Karpas-422 (cell line): ENCODE data around the gene ALDH2. TPM values are rescaled to one million over a fixed set of nuclear protein-coding genes. Genes with fewer than 3 reads are reported as not detected.
"Not testable (repeated sequence)": the region's sequence is repeated elsewhere in the genome, so short reads cannot be mapped to it uniquely, and the experiment has no call there.

Experiments
- DNase-seq: peaks from one replicate; pipeline ENCODE4 v3.0.0-alpha.2; 2015
- H2AFZ ChIP-seq: fragments of 200-600 bp; sonication (generic); 2 replicates; pipeline ENCODE4 v1.6.1; 2014; ENCODE audit warnings: antibody characterized with exemption, low read length, mixed read lengths
- H3K27ac ChIP-seq: fragments of 200-600 bp; sonication (generic); 2 replicates; pipeline ENCODE4 v1.5.1; 2014; ENCODE audit warnings: mild to moderate bottlenecking, low read length, moderate library complexity
- H3K27me3 ChIP-seq: fragments of 200-600 bp; sonication (generic); 2 replicates; pipeline ENCODE4 v1.6.1; 2014; ENCODE audit warnings: low read length, mixed read lengths
- H3K36me3 ChIP-seq: fragments of 200-600 bp; sonication (generic); 2 replicates; pipeline ENCODE4 v1.6.1; 2014; ENCODE audit warnings: low read length, mixed read lengths; ENCODE audit not compliant: insufficient read depth
- H3K4me1 ChIP-seq: fragments of 200-600 bp; sonication (generic); 2 replicates; pipeline ENCODE4 v1.6.1; 2014; ENCODE audit warnings: mild to moderate bottlenecking, low read length, mixed read lengths
- H3K4me2 ChIP-seq: fragments of 200-600 bp; sonication (generic); 2 replicates; pipeline ENCODE4 v1.6.1; 2014; ENCODE audit warnings: low read length, low read depth, mild to moderate bottlenecking; ENCODE audit not compliant: poor library complexity, severe bottlenecking
- H3K4me3 ChIP-seq: fragments of 200-600 bp; sonication (generic); 2 replicates; pipeline ENCODE4 v1.5.1; 2014; ENCODE audit warnings: mild to moderate bottlenecking, antibody characterized with exemption, low read length, mixed read lengths
- H3K79me2 ChIP-seq: fragments of 200-600 bp; sonication (generic); 2 replicates; pipeline ENCODE4 v1.6.1; 2014; ENCODE audit warnings: mild to moderate bottlenecking, low read length, mixed read lengths
- H3K9ac ChIP-seq: fragments of 200-600 bp; sonication (generic); 2 replicates; pipeline ENCODE4 v1.6.0; 2014; ENCODE audit warnings: low read length
- H3K9me2 ChIP-seq: fragments of 200-600 bp; sonication (generic), shearing (Covaris generic); replicated peaks from 2 replicates; pipeline ENCODE4 v1.6.0; 2014; ENCODE audit warnings: mild to moderate bottlenecking, low read length, moderate library complexity; ENCODE audit not compliant: insufficient read depth
- H3K9me3 ChIP-seq: fragments of 300-700, 200-600 bp; sonication (generic); 2 replicates; pipeline ENCODE4 v1.6.1; 2014; ENCODE audit warnings: low read length, mixed read lengths
- H4K20me1 ChIP-seq: fragments of 200-600 bp; sonication (generic); 2 replicates; pipeline ENCODE4 v1.6.1; 2014; ENCODE audit warnings: mild to moderate bottlenecking, antibody characterized with exemption, low read length, low read depth; ENCODE audit not compliant: insufficient read depth
- total RNA-seq: library from RNA; depleted of rRNA; stranded (reverse); fragments of >200 nt; shearing (Covaris generic); gene quantifications from 2 replicates; pipeline ENCODE4 v1.2.3, GENCODE V29; 2014; ENCODE audit warnings: low replicate concordance

The ALDH2 gene
- total RNA-seq, 1 experiment from 2014 or later, result 69.0 TPM

GRCh38 chr12:111826992-111827391 lies 60.3 kb downstream of the ALDH2 start:
- no peaks in the 10 kb centered on the region for H3K9me3 ChIP-seq
- H2AFZ ChIP-seq, result no peak overlapping the region; the same call in 1 of the 2 replicates
- H3K36me3 ChIP-seq, result no peaks in the 10 kb centered on the region
- no peaks in the 10 kb centered on the region for H3K9me2 ChIP-seq
- peaks cover 38% of the 10 kb centered on the region for H3K4me1 ChIP-seq
- H3K27me3 ChIP-seq, result no peaks in the 10 kb centered on the region
- H3K27ac ChIP-seq, result no peak overlapping the region
- DNase-seq, result no peak
- no peaks in the 10 kb centered on the region for H3K79me2 ChIP-seq
- no peak overlapping the region for H3K9ac ChIP-seq
- H3K4me2 ChIP-seq, result no peak overlapping the region
- no peak overlapping the region for H3K4me3 ChIP-seq
- H4K20me1 ChIP-seq, result no peaks in the 10 kb centered on the region

DNA sequence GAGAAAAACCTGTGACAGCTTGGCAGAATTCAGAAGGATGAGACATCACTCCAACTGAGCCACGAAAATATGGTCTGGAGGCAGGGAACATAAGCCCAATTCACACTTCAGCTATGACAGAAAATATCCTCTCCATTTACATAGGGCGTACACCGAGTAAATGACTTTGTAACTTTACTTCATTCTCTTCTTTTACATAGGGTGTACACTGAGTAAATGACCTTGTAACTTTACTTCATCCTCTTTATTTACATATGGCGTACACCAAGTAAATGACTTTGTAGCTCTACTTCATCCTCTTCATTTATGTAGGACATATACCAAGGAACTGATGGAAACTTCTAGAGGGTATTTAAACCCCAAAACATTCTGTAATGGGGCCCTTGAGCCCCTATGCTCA lies 61.2 kb downstream of the ALDH2 start:
- H3K79me2 ChIP-seq, result no peaks in the 10 kb centered on the region
- H2AFZ ChIP-seq, result no peak overlapping the region
- DNase-seq, result no peak
- H3K9ac ChIP-seq, result no peak overlapping the region
- H3K4me1 ChIP-seq, result peaks cover 29% of the 10 kb centered on the region
- no peaks in the 10 kb centered on the region for H3K36me3 ChIP-seq
- H3K27me3 ChIP-seq, result no peaks in the 10 kb centered on the region
- H3K9me2 ChIP-seq, result no peaks in the 10 kb centered on the region
- no peaks in the 10 kb centered on the region for H3K9me3 ChIP-seq
- H3K4me3 ChIP-seq, result no peak overlapping the region
- no peak overlapping the region for H3K4me2 ChIP-seq
- H3K27ac ChIP-seq, result no peak overlapping the region
- no peaks in the 10 kb centered on the region for H4K20me1 ChIP-seq

DNA sequence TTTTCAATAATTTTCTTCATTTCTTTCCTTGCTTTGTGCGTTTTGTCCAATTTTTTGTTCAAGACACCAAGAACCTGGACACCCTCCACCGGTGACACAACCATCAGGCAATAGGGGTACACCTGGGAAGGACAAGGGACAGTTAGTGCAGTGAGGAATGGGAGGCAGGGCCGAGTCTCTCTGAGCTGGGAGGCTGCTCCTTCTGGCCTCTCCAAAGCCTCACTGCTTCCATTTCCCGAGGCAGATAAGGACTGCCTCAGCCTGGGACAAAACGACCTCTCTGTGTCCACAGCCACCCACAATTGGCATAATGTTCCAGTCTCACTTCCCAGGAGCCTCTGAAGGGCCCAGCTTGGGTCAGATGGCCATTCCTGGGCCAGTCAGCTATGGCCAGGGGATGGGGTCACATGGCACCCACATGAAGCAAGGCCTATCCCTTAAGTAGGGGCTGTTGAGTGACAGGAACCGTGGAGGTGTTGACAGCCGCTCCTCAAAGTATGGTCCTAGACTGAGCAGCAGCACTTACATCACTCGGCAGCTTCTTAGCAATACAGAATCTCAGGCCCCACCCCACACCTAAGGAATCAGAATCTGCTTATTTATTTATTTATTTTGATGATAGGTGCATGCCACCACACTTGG lies 61.7 kb downstream of the ALDH2 start:
- Histone ChIP-seq H3K4me3 (no peak overlapping the region), H3K4me1 (peaks cover 24% of the 10 kb centered on the region), H3K36me3 (no peaks in the 10 kb centered on the region), H2AFZ (no peak overlapping the region), H3K9me3 (no peaks in the 10 kb centered on the region), H3K79me2 (no peaks in the 10 kb centered on the region), H3K27ac (no peak overlapping the region), H3K4me2 (no peak overlapping the region), H3K9ac (no peak overlapping the region), H3K9me2 (no peaks in the 10 kb centered on the region), H4K20me1 (no peaks in the 10 kb centered on the region), H3K27me3 (no peaks in the 10 kb centered on the region)
- no peak for DNase-seq

- not testable (repeated sequence) for H3K9ac ChIP-seq, H3K27me3 ChIP-seq, H3K9me3 ChIP-seq, H3K79me2 ChIP-seq, H3K27ac ChIP-seq, H2AFZ ChIP-seq, DNase-seq, H3K4me2 ChIP-seq, H4K20me1 ChIP-seq, H3K4me3 ChIP-seq, H3K9me2 ChIP-seq, H3K36me3 ChIP-seq
- H3K4me1 ChIP-seq, result peaks cover 12% of the 10 kb centered on the region
Measured at GRCh38 chr12:111829635-111830034, 62.9 kb downstream of the ALDH2 start.

DNA sequence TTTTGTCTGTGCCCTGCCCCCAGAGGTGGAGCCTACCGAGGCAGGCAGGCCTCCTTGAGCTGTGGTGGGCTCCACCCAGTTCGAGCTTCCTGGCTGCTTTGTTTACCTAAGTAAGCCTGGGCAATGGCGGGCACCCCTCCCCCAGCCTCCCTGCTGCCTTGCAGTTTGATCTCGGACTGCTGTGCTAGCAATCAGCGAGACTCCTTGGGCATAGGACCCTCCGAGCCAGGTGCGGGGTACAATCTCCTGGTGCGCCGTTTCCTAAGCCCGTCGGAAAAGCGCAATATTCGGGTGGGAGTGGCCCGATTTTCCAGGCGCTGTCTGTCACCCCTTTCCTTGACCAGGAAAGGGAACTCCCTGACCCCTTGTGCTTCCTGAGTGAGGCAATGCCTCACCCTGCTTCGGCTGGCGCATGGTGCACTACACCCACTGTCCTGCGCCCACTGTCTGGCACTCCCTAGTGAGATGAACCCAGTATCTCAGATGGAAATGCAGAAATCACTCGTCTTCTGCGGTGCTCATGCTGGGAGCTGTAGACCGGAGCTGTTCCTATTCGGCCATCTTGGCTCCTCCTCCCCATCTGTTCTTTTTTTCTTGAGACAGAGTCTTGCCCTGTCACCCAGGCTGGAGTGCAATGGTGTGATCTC lies 68.1 kb downstream of the ALDH2 start:
- not testable (repeated sequence) for H3K4me2 ChIP-seq, H3K36me3 ChIP-seq, DNase-seq, H3K4me1 ChIP-seq, H3K27ac ChIP-seq, H3K9ac ChIP-seq, H4K20me1 ChIP-seq, H3K79me2 ChIP-seq, H3K9me2 ChIP-seq, H2AFZ ChIP-seq, H3K27me3 ChIP-seq, H3K4me3 ChIP-seq, H3K9me3 ChIP-seq

DNA sequence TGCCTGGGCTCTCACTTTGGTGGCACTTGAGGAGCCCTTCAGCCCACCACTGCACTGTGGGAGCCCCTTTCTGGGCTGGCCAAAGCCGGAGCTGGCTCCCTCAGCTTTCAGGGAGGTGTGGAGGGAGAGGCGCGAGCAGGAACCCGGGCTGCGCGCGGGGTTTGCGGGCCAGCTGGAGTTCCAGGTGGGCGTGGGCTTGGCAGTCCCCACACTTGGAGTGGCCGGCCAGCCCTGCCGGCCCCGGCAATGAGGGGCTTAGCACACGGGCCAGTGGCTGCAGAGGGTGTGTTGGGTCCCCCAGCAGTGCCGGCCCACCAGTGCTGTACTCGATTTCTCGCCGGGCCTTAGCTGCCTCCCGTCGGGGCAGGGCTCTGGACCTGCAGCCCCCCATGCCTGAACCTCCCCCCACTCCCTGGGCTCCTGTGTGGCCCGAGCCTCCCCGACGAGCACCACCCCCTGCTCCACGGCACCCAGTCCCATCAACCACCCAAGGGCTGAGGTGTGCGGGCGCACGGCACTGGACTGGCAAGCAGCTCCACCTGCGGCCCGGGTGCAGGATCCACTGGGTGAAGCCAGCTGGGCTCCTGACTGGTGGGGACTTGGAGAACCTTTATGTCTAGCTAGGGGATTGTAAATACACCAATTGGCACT lies 68.9 kb downstream of the ALDH2 start:
- peaks cover 12% of the 10 kb centered on the region; the same call in 1 of the 2 replicates for H3K36me3 ChIP-seq
- not testable (repeated sequence) for H3K27ac ChIP-seq, H3K4me3 ChIP-seq, H3K27me3 ChIP-seq, DNase-seq, H3K9ac ChIP-seq, H3K9me3 ChIP-seq, H4K20me1 ChIP-seq, H3K9me2 ChIP-seq, H3K4me1 ChIP-seq, H3K4me2 ChIP-seq, H2AFZ ChIP-seq
- peaks cover 12% of the 10 kb centered on the region for H3K79me2 ChIP-seq

GRCh38 chr12:111838353-111838752 lies 71.6 kb downstream of the ALDH2 start:
- Histone ChIP-seq H4K20me1 (no peaks in the 10 kb centered on the region), H3K9me3 (no peaks in the 10 kb centered on the region), H3K4me2 (no peak overlapping the region), H3K36me3 (peaks cover 12% of the 10 kb centered on the region; the same call in 1 of the 2 replicates), H3K9ac (no peak overlapping the region), H3K27ac (no peak overlapping the region), H3K79me2 (peaks cover 35% of the 10 kb centered on the region), H3K9me2 (no peaks in the 10 kb centered on the region), H3K27me3 (no peaks in the 10 kb centered on the region), H3K4me1 (peaks cover 17% of the 10 kb centered on the region), H3K4me3 (no peak overlapping the region), H2AFZ (no peak overlapping the region)
- DNase-seq, result no peak

GRCh38 chr12:111840807-111841206 lies 74.1 kb downstream of the ALDH2 start:
- DNase-seq, result no peak
- peaks cover 23% of the 10 kb centered on the region for H3K4me1 ChIP-seq
- H2AFZ ChIP-seq, result no peak overlapping the region
- H3K27ac ChIP-seq, result peak overlapping the region; percentile 56; the same call in 1 of the 2 replicates
- peaks cover 23% of the 10 kb centered on the region for H3K36me3 ChIP-seq
- H3K9ac ChIP-seq, result peak overlapping the region; percentile 88
- peak overlapping the region; percentile 86 for H3K4me2 ChIP-seq
- peaks cover 60% of the 10 kb centered on the region for H3K79me2 ChIP-seq
- H3K4me3 ChIP-seq, result peak overlapping the region; percentile 88
- H4K20me1 ChIP-seq, result no peaks in the 10 kb centered on the region
- H3K27me3 ChIP-seq, result no peaks in the 10 kb centered on the region
- no peaks in the 10 kb centered on the region for H3K9me3 ChIP-seq
- no peaks in the 10 kb centered on the region for H3K9me2 ChIP-seq
